Measurements from ENCODE around the gene FBXL4.

DNA sequence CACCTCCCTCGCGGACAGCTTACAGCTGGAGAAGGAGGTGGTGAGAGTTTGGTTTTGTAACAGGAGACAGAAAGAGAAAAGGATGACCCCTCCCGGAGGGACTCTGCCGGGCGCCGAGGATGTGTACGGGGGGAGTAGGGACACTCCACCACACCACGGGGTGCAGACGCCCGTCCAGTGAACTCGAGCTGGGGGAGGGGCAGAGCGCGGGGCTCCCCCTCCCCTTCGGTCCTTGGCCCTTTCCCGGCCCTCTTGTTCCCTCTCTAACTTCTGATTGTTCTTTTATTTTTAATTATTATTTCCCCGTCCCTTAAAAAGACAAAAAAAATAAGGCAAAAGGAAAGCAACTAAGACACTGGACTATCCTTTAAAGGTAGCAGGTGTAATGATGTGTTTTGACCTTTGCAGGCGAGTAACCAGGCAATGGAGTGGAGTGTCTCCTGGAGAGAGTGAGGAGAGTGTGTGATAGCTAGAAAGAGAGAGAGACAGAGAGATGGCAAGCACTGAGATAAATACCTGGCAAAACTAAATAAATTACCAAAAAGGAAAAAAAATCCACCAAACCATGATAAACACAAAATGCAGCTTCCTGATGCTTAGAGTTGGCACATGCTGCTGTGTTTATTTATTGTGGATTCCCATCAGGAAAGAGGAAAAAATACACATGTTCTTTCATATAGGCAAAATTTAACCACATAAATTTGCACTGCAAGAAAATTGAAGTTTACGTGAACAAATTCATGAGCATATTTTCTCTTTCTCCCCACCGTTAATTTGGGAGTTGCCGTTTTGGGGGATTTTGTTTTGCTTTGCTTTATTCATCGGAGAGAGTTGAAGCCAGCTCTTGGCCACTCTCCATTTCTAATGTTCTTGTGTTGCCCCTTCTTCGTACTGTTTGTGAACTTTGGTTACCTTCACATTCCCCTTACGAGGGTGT is 111.5 kb downstream of the FBXL4 start:
- TF ChIP-seq EP300 (IDR thresholded peaks at IDR 0.05; ENCODE audit: borderline replicate concordance) (no peak), CREB1 (IDR thresholded peaks at IDR 0.05; ENCODE audit: low read depth) (no peak)

All from Ishikawa (cell line).